Left lung (tissue), 10 donors: ENCODE data around the gene LY6G5C. TPM values are rescaled to one million over a fixed set of nuclear protein-coding genes. Genes with fewer than 3 reads are reported as not detected.

Experiments
- ATAC-seq: fragments of 200-7000 bp; cut with Tn5 transposase; one replicate; pipeline ENCODE4 v1.9.1; 2020; ENCODE audit warnings: moderate library complexity
- DNase-seq, 4 donors: peaks; one replicate each; pipeline ENCODE4 v3.0.0-alpha.2; 2013 to 2020
- H3K27ac ChIP-seq, 2 donors: fragments of 200-600 bp; sonication (generic) in 1 of 2; one replicate each; pipeline versions ENCODE4 v1.5.0 to v1.8.0; 2020 to 2021
- H3K27me3 ChIP-seq, 2 donors: fragments of 200-600 bp; sonication (generic) in 1 of 2; one replicate each; pipeline versions ENCODE4 v1.5.0 to v1.8.0; 2020 to 2021
- H3K36me3 ChIP-seq, 2 donors: fragments of 200-600 bp; sonication (generic) in 1 of 2; one replicate each; pipeline versions ENCODE4 v1.5.0 to v1.8.0; 2020 to 2021
- H3K4me1 ChIP-seq, 2 donors: fragments of 200-600 bp; one replicate each; pipeline ENCODE4 v1.8.0; 2021
- H3K4me3 ChIP-seq, 2 donors: fragments of 200-600 bp; sonication (generic) in 1 of 2; one replicate each; pipeline versions ENCODE4 v1.5.0 to v1.8.0; 2020 to 2021; ENCODE audit warnings: mild to moderate bottlenecking in 1 of 2
- H3K9me3 ChIP-seq, 2 donors: fragments of 200-600 bp; sonication (generic) in 1 of 2; one replicate each; pipeline versions ENCODE4 v1.5.0 to v1.8.0; 2020 to 2021
- intact Hi-C, 2 donors: fragments of 100-400 bp; cut with DNase I; formaldehyde crosslinking; loops; one replicate each; pipeline versions ENCODE4 v1.11.2 to v1.14.2; 2022
- polyA plus RNA-seq, 6 donors: library from polyadenylated mRNA; unstranded; fragments of 120-200 nt; gene quantifications; one replicate each; pipeline ENCODE4 v1.2.1, GENCODE V29; 2013; ENCODE audit not compliant: insufficient read length in 6 of 6
- total RNA-seq, 2 donors: library from RNA; stranded (reverse); fragmentation: NEBNext Ultra II Directional; extraction: Animal tissue kit (Norgen Biotek cat#: 25700); gene quantifications; one replicate each; pipeline ENCODE4 v1.2.1, GENCODE V29; 2021
- TF ChIP-seq, protein P1 (sequence below), 2 donors: fragments of 200-600 bp; sonication (generic) in 1 of 2; IDR thresholded peaks; one replicate each; pipeline versions ENCODE4 v1.5.0 to v1.8.0; 2021; ENCODE audit warnings: antibody characterized with exemption in 2 of 2
- donor health status: DM: no; HTN: yes; CAD: no.
- donor health status: DM: no; HTN: no; CAD: no.

Gene LY6G5C
- total and polyA plus RNA-seq, 8 donors: 2.9 to 6.3 (median 3.7) TPM

DNA sequence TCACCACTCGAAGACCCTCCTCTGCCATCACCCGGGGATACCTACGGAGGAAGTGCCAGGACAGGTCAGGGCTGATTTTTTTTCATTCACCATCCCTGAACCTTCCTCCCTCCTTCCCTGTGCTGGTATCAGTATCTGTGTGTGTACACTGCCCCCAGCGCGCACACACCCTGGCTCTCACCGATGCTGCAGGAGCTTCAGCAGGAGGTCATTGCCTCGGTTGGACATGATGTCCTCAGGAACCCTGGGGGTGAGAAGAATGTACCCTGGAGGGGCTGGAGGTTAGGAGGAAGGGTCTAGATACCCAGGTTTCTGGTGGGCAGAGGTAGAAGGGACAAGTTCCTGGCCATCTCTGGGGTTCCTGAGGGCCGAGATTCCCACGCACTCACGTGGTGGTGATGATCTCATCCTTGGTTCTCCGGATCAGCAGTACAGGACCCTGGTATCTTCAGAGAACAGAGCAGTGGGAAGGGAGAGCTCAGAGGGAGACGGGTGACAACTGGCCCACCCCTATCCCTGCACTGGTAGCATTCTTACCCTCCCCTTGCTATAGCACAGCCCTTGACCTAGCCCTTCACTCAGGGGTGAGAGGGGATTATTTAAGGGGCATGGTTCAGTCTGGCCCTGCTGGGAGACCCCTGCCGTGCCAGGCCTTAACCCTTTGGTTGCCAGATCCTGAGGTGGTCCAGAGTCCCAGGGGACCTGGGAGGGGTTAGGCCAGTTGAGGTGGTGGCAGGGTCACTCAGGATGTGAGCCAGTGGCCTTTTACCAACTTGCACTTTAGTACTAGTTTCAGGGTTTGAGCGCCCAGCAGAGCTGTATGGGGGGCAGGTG, 7.2 kb upstream of the LY6G5C start:
- Histone ChIP-seq H3K27ac (no peak overlapping the region), H3K36me3 (peaks cover 0 to 91% of the 10 kb centered on the region in 2 donors), H3K9me3 (no peaks in the 10 kb centered on the region), H3K4me3 (no peak overlapping the region), H3K27me3 (no peaks in the 10 kb centered on the region), H3K4me1 (peaks cover 0 to 4% of the 10 kb centered on the region in 2 donors)
- ATAC-seq: no peak
- no peak for DNase-seq
- intact Hi-C loops: no loop called here
- TF ChIP-seq, protein P1, sequence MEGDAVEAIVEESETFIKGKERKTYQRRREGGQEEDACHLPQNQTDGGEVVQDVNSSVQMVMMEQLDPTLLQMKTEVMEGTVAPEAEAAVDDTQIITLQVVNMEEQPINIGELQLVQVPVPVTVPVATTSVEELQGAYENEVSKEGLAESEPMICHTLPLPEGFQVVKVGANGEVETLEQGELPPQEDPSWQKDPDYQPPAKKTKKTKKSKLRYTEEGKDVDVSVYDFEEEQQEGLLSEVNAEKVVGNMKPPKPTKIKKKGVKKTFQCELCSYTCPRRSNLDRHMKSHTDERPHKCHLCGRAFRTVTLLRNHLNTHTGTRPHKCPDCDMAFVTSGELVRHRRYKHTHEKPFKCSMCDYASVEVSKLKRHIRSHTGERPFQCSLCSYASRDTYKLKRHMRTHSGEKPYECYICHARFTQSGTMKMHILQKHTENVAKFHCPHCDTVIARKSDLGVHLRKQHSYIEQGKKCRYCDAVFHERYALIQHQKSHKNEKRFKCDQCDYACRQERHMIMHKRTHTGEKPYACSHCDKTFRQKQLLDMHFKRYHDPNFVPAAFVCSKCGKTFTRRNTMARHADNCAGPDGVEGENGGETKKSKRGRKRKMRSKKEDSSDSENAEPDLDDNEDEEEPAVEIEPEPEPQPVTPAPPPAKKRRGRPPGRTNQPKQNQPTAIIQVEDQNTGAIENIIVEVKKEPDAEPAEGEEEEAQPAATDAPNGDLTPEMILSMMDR (IDR thresholded peaks at IDR 0.05): no peak

- H3K36me3 ChIP-seq: peaks cover 0 to 84% of the 10 kb centered on the region in 2 donors
- TF ChIP-seq, protein P1 (IDR thresholded peaks at IDR 0.05): no peak
These were observed 6.5 kb upstream of the LY6G5C start for GRCh38 chr6:31687321-31687720.

DNA sequence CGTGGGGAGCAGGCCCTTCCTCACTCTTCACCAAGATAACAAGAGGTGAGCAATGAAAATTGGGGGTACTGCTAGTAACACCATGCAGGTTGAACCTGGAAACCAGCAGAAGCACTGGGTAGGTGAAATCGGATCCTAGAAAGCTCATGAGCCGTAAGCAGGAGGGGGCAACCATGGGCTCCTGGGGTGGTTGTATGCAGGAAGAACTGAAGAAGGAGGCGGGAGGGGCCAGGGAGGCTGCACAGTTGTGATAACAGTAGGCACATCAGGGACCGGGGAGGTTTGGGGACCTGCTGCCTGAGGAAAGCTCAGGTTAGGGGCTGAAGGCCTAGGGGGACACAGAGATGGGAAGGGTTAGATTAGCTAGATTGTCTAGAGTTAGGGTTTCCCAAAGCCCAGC, 5.6 kb upstream of the LY6G5C start:
- no peaks in the 10 kb centered on the region for H3K27me3 ChIP-seq
- no peak overlapping the region for H3K4me3 ChIP-seq
- ATAC-seq: no peak
- H3K36me3 ChIP-seq: peaks cover 0 to 75% of the 10 kb centered on the region in 2 donors
- no peak overlapping the region for H3K27ac ChIP-seq
- no peaks in the 10 kb centered on the region for H3K9me3 ChIP-seq
- TF ChIP-seq, protein P1 (IDR thresholded peaks at IDR 0.05): no peak
- intact Hi-C loops: no loop called here
- H3K4me1 ChIP-seq: peaks cover 0 to 11% of the 10 kb centered on the region in 2 donors
- DNase-seq: no peak

More at GRCh38 chr6:31687321-31687720, 6.5 kb upstream of the LY6G5C start:
- intact Hi-C loops: no loop called here
- no peak overlapping the region for H3K4me3 ChIP-seq
- no peaks in the 10 kb centered on the region for H3K9me3 ChIP-seq
- no peaks in the 10 kb centered on the region for H3K27me3 ChIP-seq
- ATAC-seq (no peak), DNase-seq (no peak)
- no peak overlapping the region for H3K27ac ChIP-seq
- H3K4me1 ChIP-seq: peaks cover 0 to 6% of the 10 kb centered on the region in 2 donors

GRCh38 chr6:31683591-31683990, 2.7 kb upstream of the LY6G5C start:
- TF ChIP-seq, protein P1 (IDR thresholded peaks at IDR 0.05): no peak
- DNase-seq (no peak), ATAC-seq (no peak)
- Histone ChIP-seq H3K9me3 (no peaks in the 10 kb centered on the region), H3K4me1 (peaks cover 5 to 24% of the 10 kb centered on the region in 2 donors), H3K36me3 (peaks cover 0 to 46% of the 10 kb centered on the region in 2 donors), H3K4me3 (no peak overlapping the region), H3K27me3 (no peaks in the 10 kb centered on the region), H3K27ac (no peak overlapping the region)
- intact Hi-C loops: no loop called here

DNA sequence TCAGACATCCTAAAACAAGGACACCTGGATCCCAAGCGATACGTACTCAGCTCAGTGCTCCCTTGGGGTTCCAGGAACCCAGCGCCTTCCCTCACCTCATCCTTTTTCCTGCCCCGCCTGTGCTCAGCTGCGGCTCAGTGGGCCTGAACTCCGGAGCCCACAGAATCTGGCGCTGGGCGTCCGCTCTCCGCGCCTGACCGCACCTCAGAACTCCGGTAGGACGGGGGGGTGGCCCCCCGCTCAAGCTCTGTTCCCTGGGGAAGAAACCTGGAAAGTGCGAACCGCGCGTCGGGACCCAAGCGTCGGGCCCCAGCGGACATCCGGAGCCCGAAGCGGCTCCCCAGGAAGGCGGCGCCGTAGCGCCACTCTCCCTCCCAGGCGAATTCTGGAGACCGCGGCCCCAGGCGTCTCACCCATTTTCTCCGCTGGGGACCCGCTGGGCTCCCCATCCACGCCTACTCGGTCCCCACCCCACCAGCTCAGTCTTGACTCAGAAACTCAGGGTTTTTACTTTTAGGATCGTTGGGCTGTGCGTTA, 336 bp upstream of the LY6G5C start:
- TF ChIP-seq, protein P1 (IDR thresholded peaks at IDR 0.05): no peak
- DNase-seq (peak in 2 of 4 donors; percentile 53 to 92), ATAC-seq (peak; percentile 68)
- no peaks in the 10 kb centered on the region for H3K9me3 ChIP-seq
- H3K4me1 ChIP-seq: peaks cover 5 to 24% of the 10 kb centered on the region in 2 donors
- peak overlapping the region; percentile 60 to 82 for H3K27ac ChIP-seq
- peak overlapping the region; percentile 38 to 50 for H3K4me3 ChIP-seq
- intact Hi-C loops: no loop called here
- H3K36me3 ChIP-seq: peaks cover 0 to 23% of the 10 kb centered on the region in 2 donors
- no peaks in the 10 kb centered on the region for H3K27me3 ChIP-seq
